NK-92 treated with Interleukin-12 subunit alpha and Interleukin-12 subunit beta, amount 100 ng/mL, for 24 hours (cell line): Measurements from ENCODE around the gene KIAA1671.
A peak's percentile ranks its signal among the peaks of the same experiment; 100 is the strongest.
"Not testable (repeated sequence)": the region's sequence is repeated elsewhere in the genome, so short reads cannot be mapped to it uniquely, and the experiment has no call there.

Source experiments
- DNase-seq: peaks from one replicate; lab custom pipeline; 2025; lab: John Stamatoyannopoulos, UW

KIAA1671 gene

GRCh38 chr22:25170426-25170980 lies 218.0 kb downstream of the KIAA1671 start:
- DNase-seq = no peak

- DNase-seq = peak; percentile 5
These were observed 219.6 kb downstream of the KIAA1671 start for GRCh38 chr22:25172153-25172552.

GRCh38 chr22:25174156-25174887 lies 221.8 kb downstream of the KIAA1671 start:
- DNase-seq = no peak

- DNase-seq = no peak
These were observed 222.4 kb downstream of the KIAA1671 start for GRCh38 chr22:25174888-25175411.

- no peak for DNase-seq
These were observed 223.7 kb downstream of the KIAA1671 start for GRCh38 chr22:25176175-25176574.

- no peak for DNase-seq
These were observed 224.3 kb downstream of the KIAA1671 start for GRCh38 chr22:25176799-25177198.

GRCh38 chr22:25177226-25177625 lies 224.7 kb downstream of the KIAA1671 start:
- DNase-seq = no peak

- no peak for DNase-seq
These were observed 225.4 kb downstream of the KIAA1671 start for GRCh38 chr22:25177895-25178294.

- not testable (repeated sequence) for DNase-seq
These were observed 225.8 kb downstream of the KIAA1671 start for GRCh38 chr22:25178348-25178747.

- not testable (repeated sequence) for DNase-seq
These were observed 226.5 kb downstream of the KIAA1671 start for GRCh38 chr22:25178869-25179631.

- no peak for DNase-seq
These were observed 229.9 kb downstream of the KIAA1671 start for GRCh38 chr22:25182131-25183110.

GRCh38 chr22:25183949-25184619 lies 231.6 kb downstream of the KIAA1671 start:
- DNase-seq = no peak

GRCh38 chr22:25186140-25186539 lies 233.6 kb downstream of the KIAA1671 start:
- DNase-seq = no peak

- DNase-seq = no peak
These were observed 235.0 kb downstream of the KIAA1671 start for GRCh38 chr22:25187469-25187868.

GRCh38 chr22:25192406-25192805 lies 239.9 kb downstream of the KIAA1671 start:
- no peak for DNase-seq

- DNase-seq = no peak
These were observed 240.6 kb downstream of the KIAA1671 start for GRCh38 chr22:25193130-25193529.

GRCh38 chr22:25193548-25193947 lies 241.0 kb downstream of the KIAA1671 start:
- DNase-seq = no peak

GRCh38 chr22:25196326-25196725 lies 243.8 kb downstream of the KIAA1671 start:
- DNase-seq = no peak

- no peak for DNase-seq
These were observed 244.8 kb downstream of the KIAA1671 start for GRCh38 chr22:25197340-25197739.

GRCh38 chr22:25199731-25200520 lies 247.4 kb downstream of the KIAA1671 start, which contains the start of gene CRYBB3:
Gene CRYBB3, plus strand, starts transcription at chr22:25199858. Its CDS starts 1,539 bp downstream, at chr22:25201397.
- no peak for DNase-seq
